GM18951 (cell line): ENCODE measurements around the gene RNF13.

Experiments used
- POLR2A ChIP-seq: IDR thresholded peaks from 4 replicates; pipeline ENCODE4 v1.6.1; 2011; ENCODE audit warnings: mild to moderate bottlenecking; ENCODE audit not compliant: insufficient read length, insufficient read depth; ENCODE audit errors: extremely low read depth
- in situ Hi-C: fragments of 300-500 bp; cut with MboI; formaldehyde crosslinking; loops from one replicate; pipeline ENCODE4 v1.12.0; 2022; ENCODE audit warnings: low sequenced_read_pairs, mixed read lengths, inconsistent platforms; ENCODE audit not compliant: unreplicated experiment

RNF13 gene

DNA sequence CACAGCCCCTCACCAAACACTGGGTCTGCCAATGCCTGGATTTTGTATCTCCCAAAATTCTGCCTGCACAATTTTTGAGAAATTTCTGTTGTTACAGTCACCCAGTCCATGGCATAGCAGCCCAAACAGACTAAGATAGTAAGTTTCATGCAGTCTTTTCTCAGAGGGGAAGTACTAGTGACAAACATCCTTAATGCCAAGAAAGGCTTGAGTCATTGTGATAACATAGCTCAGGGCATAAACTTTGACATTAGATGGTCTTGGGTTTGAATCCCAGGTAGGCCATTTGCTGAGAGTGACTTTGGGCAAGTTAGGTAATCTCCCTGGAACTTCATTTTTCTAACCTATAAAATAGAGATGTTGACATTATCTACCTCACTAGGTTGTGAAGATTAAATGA is 193.8 kb downstream of the RNF13 start:
- TF ChIP-seq POLR2A, result no peak
- in situ Hi-C loops, result no loop called here
